CD4-positive, alpha-beta T cell treated with Interleukin-6 for 4 hours (primary cell): ENCODE results near the gene STAT6.

Source experiments
- DNase-seq: peaks from one replicate; pipeline ENCODE4 v3.0.0-alpha.2; 2020; ENCODE audit warnings: mixed read lengths

Gene STAT6

GRCh38 chr12:57146092-57146491, 34.9 kb upstream of the STAT6 start:
- DNase-seq: no peak

GRCh38 chr12:57145460-57146059, 34.4 kb upstream of the STAT6 start:
- DNase-seq: no peak

- no peak for DNase-seq
Observed at GRCh38 chr12:57143454-57143853, 32.3 kb upstream of the STAT6 start.

- no peak for DNase-seq
Observed at GRCh38 chr12:57142727-57143126, 31.6 kb upstream of the STAT6 start.

- DNase-seq: no peak
Observed at GRCh38 chr12:57142121-57142520, 31.0 kb upstream of the STAT6 start.

GRCh38 chr12:57141249-57141648, 30.1 kb upstream of the STAT6 start:
- DNase-seq: no peak

- DNase-seq: no peak
Observed at GRCh38 chr12:57139796-57140649, 28.9 kb upstream of the STAT6 start.

- DNase-seq: no peak
Observed at GRCh38 chr12:57138526-57139272, 27.5 kb upstream of the STAT6 start.

- DNase-seq: no peak
Observed at GRCh38 chr12:57135527-57136326, 24.6 kb upstream of the STAT6 start.

GRCh38 chr12:57134949-57135348, 23.8 kb upstream of the STAT6 start:
- DNase-seq: no peak

GRCh38 chr12:57133916-57134315, 22.8 kb upstream of the STAT6 start:
- DNase-seq: no peak

GRCh38 chr12:57133013-57133569, 21.9 kb upstream of the STAT6 start:
- no peak for DNase-seq

GRCh38 chr12:57131896-57132744, 21.0 kb upstream of the STAT6 start:
- no peak for DNase-seq

GRCh38 chr12:57130941-57131340, 19.8 kb upstream of the STAT6 start:
- DNase-seq: no peak

GRCh38 chr12:57129889-57130288, 18.7 kb upstream of the STAT6 start:
- no peak for DNase-seq

GRCh38 chr12:57129321-57129842, 18.2 kb upstream of the STAT6 start:
- no peak for DNase-seq

GRCh38 chr12:57128519-57129247, 17.5 kb upstream of the STAT6 start:
- DNase-seq: no peak

GRCh38 chr12:57127726-57128518, 16.8 kb upstream of the STAT6 start, which contains the start of gene LRP1:
Gene LRP1 (plus strand): TSS chr12:57128483. CDS start chr12:57128965, 482 bp downstream.
- DNase-seq: peak; percentile 92

- peak; percentile 84 for DNase-seq
Observed at GRCh38 chr12:57127101-57127725, 16.1 kb upstream of the STAT6 start.
